ENCODE data around the gene BCL2. TPM values are rescaled to one million over a fixed set of nuclear protein-coding genes. Genes with fewer than 3 reads are reported as not detected.
"Not testable (repeated sequence)": the region's sequence is repeated elsewhere in the genome, so short reads cannot be mapped to it uniquely, and the experiment has no call there.

The BCL2 gene
- total RNA-seq, 4 donors from 2014 or later: 16.2 to 54.5 (median 20.7) TPM

GRCh38 chr18:63363951-63364350 lies 44.4 kb upstream of the BCL2 start:
- DNase-seq: no peak
- H3K4me3 ChIP-seq: no peak overlapping the region
- H3K27ac ChIP-seq: no peak overlapping the region
- TF ChIP-seq POLR2A (IDR thresholded peaks at IDR 0.05): no peak
- no peak for TF ChIP-seq CTCF (IDR thresholded peaks at IDR 0.05)
- no peaks in the 10 kb centered on the region for H3K27me3 ChIP-seq
- H3K36me3 ChIP-seq: peaks cover 0 to 35% (median 0%) of the 10 kb centered on the region in 3 donors
- H3K4me1 ChIP-seq: peaks cover 0 to 10% (median 2%) of the 10 kb centered on the region in 4 donors
- no peaks in the 10 kb centered on the region for H3K9me3 ChIP-seq

- H3K4me1 ChIP-seq, H3K27me3 ChIP-seq, DNase-seq, H3K9me3 ChIP-seq, H3K4me3 ChIP-seq, H3K27ac ChIP-seq: not testable (repeated sequence)
- peaks cover 0 to 38% (median 0%) of the 10 kb centered on the region in 3 donors for H3K36me3 ChIP-seq
These were observed 43.9 kb upstream of the BCL2 start for GRCh38 chr18:63363420-63363819.

GRCh38 chr18:63356272-63356896 lies 36.8 kb upstream of the BCL2 start:
- DNase-seq: no peak
- Histone ChIP-seq H3K27ac (no peak overlapping the region), H3K4me1 (no peaks in the 10 kb centered on the region), H3K27me3 (no peaks in the 10 kb centered on the region), H3K9me3 (no peaks in the 10 kb centered on the region), H3K36me3 (peaks cover 0 to 88% (median 0%) of the 10 kb centered on the region in 3 donors), H3K4me3 (no peak overlapping the region)
- no peak for TF ChIP-seq POLR2A (IDR thresholded peaks at IDR 0.05)

GRCh38 chr18:63350230-63350629 lies 30.7 kb upstream of the BCL2 start:
- DNase-seq: no peak
- Histone ChIP-seq H3K9me3 (no peaks in the 10 kb centered on the region), H3K4me3 (no peak overlapping the region), H3K36me3 (peaks cover 0 to 82% (median 0%) of the 10 kb centered on the region in 3 donors), H3K4me1 (peaks cover 0 to 2% (median 0%) of the 10 kb centered on the region in 4 donors), H3K27ac (no peak overlapping the region), H3K27me3 (no peaks in the 10 kb centered on the region)
- TF ChIP-seq POLR2A (IDR thresholded peaks at IDR 0.05) (no peak), CTCF (IDR thresholded peaks at IDR 0.05) (no peak)

GRCh38 chr18:63348508-63349136 lies 29.1 kb upstream of the BCL2 start:
- Histone ChIP-seq H3K4me3 (no peak overlapping the region), H3K27me3 (no peaks in the 10 kb centered on the region), H3K4me1 (peaks cover 0 to 10% (median 0%) of the 10 kb centered on the region in 4 donors), H3K27ac (no peak overlapping the region), H3K9me3 (no peaks in the 10 kb centered on the region), H3K36me3 (peaks cover 0 to 76% (median 0%) of the 10 kb centered on the region in 3 donors)
- no peak for DNase-seq
- no peak for TF ChIP-seq CTCF (IDR thresholded peaks at IDR 0.05)
- TF ChIP-seq POLR2A (IDR thresholded peaks at IDR 0.05): no peak

GRCh38 chr18:63346480-63347183 lies 27.1 kb upstream of the BCL2 start:
- Histone ChIP-seq H3K4me3 (no peak overlapping the region), H3K27me3 (no peaks in the 10 kb centered on the region), H3K27ac (no peak overlapping the region), H3K9me3 (no peaks in the 10 kb centered on the region), H3K36me3 (peaks cover 0 to 73% (median 0%) of the 10 kb centered on the region in 3 donors), H3K4me1 (peaks cover 0 to 10% (median 0%) of the 10 kb centered on the region in 4 donors)
- no peak for TF ChIP-seq POLR2A (IDR thresholded peaks at IDR 0.05)
- no peak for TF ChIP-seq CTCF (IDR thresholded peaks at IDR 0.05)
- DNase-seq: no peak

Data from Peyer's patch (tissue), 4 donors.